ENCODE data around the gene TSC2.

GRCh38 chr16:2009791-2010510 lies 37.8 kb upstream of the TSC2 start, which contains the start of gene ZNF598:
- TF ChIP-seq CTCF (IDR thresholded peaks at IDR 0.05 in 8 of 11, conservative IDR thresholded peaks at IDR 0.05 in 3 of 11), result peak in 3 of 11 experiments; percentile 6 to 36 (median 14)
- peak in 2 of 3 donors; percentile 80 to 88 for TF ChIP-seq POLR2A (IDR thresholded peaks at IDR 0.05)

Measured in spleen (tissue), 7 donors.